Measurements from ENCODE around the gene EIF5AL1.
A peak's percentile ranks its signal among the peaks of the same experiment; 100 is the strongest.
"Not testable (repeated sequence)": the region's sequence is repeated elsewhere in the genome, so short reads cannot be mapped to it uniquely, and the experiment has no call there.

The EIF5AL1 gene

DNA sequence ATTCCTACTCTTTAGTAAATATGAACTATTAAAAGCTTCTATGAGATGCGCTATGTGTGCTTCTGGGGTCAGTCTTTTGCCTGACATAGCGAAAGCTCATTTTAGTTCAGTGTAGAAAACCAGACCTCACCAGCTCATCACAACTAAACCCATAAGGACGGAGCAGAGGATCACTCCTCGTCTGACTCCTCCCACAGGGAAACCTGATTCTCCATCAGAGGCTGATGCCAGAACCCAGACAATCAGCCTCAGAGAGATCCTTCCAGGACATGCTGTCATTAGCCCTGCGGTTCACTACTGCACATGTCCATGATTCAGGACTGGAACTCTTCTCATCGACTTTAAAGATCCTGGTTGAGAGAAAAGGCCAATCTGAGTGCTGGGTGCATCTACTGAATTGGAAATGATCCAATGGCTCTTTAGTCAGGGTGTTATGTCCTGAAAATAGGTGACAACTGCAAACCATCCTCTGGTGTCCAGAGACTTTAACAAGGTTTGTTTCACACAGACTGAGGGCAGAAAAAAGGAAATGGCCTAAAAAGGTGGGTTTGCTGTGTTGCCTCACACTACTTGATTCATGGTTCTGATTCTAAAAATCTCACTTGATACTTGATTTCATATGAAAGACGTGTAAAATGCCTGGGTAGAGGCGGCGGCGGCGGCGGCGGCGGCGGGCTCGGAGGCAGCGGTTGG is at the start of gene EIF5AL1:
TSS of gene EIF5AL1 (plus strand) at position 643 of the 693 bp plus-strand sequence. CDS start 117 bp downstream, outside the sequence.
- not testable (repeated sequence) for DNase-seq

DNA sequence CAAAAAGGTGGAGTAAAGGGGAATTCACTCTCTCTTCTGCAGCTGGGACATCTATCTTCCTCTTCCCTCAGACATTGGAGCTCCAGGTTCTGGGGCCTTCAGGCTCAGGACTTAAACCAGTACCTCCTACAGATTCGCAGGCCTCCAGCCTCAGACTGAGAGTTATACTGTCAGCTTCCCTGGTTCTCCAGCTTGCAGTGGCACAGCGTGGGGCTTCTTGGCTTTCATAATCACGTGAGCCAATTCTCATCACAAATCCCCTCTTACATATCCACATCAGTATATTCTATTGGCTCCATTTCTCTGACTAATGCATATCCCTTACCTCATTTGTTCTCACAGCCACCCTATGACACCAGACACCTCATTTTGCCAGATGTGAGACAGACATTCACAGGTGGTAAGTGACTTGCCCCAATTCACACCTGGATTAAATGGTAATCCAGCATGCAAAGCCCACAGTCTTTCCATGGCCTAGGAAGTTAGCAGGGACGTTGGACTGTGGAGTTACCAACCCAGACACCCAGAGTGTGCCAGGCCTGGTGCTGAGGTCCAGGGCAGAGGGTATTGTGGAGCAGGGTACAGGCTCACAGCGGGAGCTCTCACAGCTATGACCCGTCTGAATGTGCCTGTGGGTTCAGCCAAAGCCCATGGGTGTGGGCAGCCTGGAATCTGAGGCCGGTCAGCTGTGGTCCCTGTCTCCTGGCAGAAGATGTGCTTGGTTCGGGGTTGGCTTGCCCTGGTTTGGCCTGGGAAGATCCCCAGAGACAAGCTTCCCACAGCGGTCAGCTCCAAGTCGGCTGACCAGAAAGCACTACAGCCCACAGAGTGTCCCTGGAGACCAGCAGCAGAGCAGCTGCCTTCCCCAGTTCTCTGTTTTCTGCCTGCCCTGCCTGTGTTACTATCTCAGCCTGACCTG is 48.5 kb upstream of the EIF5AL1 start:
- DNase-seq, result no peak

DNA sequence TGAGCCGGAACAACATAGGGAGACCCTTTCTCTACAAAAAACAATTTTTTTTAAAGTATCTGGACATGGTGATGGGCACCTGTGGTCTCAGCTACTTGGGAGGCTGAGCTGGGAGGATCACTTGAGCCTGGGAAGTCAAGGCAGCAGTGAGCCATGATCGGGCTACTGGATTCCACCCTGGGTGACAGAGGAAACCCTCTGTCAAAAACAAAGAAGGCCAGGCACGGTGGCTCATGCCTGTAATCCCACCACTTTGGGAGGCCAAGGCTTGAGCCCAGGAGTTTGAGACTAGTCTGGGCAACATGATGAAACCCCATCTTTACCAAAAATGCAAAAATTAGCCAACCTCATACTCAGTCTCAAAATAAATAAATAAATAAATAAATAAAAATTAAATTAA is 47.0 kb upstream of the EIF5AL1 start:
- no peak for DNase-seq

DNA sequence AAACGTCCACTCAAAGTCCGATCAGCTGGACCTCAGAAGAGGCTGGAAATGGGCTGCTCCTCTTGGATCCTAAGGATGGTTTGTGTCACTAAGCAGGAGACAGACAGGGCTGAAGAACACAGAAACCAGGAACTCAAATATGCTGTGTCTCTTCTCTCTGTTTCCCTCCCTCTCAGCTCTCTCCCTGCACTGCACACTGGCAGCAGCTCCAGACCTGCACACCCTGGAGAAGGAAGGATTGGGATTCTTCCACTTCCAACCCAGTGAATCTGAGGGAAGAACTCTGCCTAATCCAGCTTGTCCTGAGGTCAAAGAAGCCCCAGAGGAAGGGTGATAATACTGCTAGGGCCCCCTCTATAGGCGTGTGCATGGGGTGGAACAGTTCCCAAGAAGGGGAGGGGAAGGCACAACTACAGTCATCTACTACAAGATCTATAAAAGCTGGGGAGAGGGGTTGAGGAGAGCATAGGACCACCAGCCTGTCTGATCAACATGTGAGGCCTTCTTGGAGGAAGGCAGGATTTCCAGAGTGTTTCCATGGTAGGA is 44.2 kb upstream of the EIF5AL1 start:
- no peak for DNase-seq

DNA sequence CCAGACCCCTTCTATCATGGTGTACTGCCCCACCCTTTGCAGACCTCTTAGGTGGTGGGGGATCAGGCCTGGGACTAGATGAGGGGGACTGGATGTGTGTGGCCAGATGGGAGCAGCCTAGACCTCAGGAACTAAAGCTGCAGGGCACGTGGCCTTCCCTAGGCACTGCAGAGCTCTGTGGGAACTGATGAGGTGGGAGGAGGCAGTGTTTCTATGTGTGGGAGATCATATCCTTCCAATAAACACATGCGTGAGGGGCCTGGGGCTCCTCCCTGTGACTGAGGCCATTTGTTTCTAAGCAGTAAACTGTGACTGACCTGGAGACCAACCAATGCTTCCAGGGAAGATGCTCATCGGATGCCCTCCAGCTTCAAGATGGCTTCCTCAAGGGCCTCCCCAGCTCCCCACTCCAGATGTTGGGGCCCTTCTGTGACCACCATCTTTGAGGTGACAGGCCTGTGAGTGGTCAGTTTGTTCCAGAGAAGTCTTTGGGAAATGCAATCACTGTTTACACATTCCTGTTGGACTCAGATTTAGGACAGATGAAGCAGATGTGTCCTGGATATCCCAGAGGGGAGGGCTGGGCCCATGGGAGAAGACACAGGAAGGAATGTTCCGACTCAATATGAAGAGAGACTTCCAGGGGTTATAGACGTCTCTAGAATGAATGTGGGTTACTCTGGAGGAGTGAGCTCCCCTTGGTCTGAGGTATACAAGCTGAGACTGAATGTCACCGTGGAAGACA is 43.3 kb upstream of the EIF5AL1 start:
- DNase-seq, result no peak

DNA sequence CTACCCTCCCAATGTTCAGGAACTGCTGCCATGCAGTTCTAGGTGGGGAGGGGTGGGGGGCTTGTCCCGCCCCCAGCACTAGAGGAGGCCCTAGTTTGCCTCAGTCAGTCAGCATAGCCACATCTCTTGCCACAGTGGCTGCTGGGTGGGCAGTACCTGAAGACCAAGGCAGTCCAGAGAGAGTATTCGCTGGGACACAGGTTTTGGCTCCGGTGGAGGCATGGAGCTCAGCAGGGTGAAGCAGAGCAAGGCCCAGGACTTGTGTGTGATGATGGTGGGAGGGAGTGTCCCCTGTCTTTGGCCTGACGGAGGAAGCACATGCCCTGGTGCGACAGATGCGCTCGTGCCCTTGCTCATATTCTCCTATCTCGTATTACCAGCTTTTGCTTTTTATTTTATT is 42.2 kb upstream of the EIF5AL1 start:
- DNase-seq, result no peak

DNA sequence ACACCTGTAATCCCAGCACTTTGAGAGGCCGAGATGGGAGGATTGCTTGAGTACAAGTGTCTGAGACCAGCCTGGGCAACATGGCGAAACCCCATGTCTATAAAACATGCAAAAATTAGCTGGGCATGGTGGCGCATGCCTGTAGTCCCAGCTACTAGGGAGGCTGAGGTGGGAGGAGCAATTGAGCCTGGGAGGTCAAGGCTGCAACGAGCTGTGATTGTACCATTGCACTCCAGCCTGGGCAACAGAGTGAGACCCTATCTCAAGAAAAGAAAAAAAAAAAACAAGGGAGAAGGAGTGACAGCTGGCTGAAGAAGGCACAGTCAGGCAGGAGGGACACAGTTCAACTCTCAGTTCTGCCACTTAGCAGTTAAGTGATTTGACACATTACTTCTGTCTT is 40.6 kb upstream of the EIF5AL1 start:
- DNase-seq, result no peak

DNA sequence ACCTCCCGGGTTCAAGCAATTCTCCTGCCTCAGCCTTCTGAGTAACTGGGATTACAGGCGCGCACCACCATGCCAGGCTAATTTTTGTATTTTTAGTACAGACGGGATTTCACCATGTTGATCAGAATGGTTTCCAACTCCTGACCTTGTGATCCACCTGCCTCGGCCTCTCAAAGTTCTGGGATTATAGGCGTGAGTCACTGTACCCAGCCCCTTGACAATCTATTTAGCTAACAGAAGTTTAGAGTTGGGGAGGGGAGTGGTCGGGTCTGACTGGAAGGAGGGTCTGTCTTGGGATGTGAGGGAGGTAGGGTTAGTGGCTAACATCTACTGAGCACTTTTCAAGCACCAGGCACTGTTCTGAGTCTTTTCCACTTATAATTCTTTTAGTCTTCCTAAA is 39.9 kb upstream of the EIF5AL1 start:
- DNase-seq, result no peak

DNA sequence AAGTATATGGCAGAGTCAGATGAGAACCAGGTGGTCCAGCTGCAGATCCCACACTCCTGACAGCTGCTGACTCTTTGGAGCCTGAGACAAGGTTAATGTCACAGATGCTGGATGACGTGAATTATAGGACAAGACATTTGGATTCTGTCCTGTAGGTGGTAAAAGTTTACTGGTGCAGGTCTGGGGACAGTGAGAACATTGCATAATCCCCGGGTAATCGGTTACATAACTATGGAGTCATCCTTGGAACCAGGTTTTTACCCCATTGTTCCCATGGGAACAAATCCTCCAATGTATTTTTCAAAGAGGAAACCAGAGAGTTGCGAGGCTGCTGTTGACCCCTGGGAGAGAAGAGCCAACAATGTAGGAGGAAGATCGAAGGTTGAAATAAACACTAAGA is 39.4 kb upstream of the EIF5AL1 start:
- no peak for DNase-seq

DNA sequence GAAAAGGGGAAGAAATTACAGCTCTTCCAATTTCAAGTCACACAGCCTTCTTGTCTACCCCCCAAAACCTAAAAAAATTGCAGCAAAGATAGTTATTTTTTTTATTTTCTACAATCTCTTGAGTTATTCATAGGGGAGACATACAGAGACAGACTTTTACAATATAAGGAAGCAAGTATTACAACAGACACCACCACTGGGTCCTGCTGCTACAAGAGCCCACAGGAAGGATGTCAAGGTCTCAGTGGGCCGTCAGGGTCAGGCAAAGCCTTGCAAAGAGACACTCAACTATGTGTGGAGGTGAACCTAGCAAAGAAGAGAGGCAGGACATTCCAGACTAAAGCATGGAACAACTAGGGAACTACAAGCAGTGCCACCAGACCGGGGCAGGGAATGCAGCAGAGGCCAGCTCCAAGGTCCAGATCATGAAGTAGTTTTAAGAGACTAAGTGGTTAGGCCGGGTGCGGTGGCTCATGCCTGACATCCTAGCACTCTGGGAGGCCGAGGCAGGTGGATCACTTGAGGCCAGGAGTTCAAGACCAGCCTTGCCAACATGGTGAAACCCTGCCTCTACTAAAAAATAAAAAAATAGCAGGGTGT is 38.7 kb upstream of the EIF5AL1 start:
- DNase-seq, result no peak

DNA sequence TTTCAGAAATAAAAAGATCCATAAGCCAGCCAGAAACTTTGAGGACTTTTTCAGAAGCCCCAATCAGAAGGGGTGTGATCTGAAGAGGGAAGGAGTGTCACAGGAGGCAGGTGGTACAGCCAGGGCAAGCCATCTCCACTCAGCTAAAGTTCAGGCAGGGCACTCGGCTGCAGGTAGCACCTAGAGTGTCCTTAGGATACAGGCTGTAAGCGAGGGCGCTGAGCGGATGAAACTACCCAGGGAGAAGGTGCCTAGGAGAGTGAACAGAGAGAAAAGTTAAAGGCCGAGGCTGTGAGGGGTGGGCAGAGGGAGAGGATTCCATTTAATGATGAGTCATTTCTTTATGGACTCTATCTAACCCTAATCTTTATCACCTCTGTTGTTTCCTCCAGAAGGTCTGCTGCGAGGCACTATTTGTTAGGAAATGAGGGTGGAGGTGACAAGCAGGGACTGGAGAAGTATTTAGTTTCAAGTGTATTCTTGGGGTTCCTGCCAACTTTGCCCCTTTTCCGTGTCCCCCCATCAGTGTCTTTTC is 37.1 kb upstream of the EIF5AL1 start:
- no peak for DNase-seq

DNA sequence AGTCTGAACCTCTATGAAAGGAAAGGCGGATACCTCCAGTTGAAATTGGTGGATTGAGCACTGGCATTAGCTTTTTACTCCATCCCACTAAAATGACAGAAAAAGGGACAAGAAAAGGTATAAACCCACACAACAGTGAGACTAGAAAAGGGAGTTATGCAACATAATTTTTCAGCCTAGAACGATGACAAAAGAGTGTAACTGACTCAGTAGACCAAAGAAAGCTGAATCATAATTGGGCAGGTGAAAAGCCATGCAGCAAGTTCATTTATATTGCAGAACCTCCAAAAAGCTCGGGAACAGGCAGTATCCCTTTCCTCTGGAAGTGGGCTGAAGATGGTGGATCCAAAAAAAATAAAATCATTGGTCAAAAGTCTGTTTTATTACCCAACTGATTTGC is 36.5 kb upstream of the EIF5AL1 start:
- DNase-seq, result no peak

DNA sequence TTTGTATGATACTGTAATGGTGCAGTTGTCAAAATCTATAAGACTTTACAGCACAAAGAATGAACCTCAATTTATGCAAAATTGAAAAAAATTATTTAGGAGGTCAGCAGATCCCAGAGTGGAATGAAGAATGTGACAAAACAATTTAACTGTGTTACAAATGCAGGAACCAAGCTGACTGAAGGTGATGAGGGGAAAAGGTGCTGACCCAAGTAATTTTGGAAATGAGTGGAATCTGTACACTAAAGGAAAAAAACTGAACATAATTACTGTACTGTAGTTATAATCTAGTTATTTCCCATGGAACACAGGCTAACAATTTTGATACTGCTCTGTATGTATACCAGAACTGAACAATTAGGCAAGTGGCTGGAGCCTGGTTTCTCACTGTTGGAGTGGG is 35.7 kb upstream of the EIF5AL1 start:
- DNase-seq, result no peak

DNA sequence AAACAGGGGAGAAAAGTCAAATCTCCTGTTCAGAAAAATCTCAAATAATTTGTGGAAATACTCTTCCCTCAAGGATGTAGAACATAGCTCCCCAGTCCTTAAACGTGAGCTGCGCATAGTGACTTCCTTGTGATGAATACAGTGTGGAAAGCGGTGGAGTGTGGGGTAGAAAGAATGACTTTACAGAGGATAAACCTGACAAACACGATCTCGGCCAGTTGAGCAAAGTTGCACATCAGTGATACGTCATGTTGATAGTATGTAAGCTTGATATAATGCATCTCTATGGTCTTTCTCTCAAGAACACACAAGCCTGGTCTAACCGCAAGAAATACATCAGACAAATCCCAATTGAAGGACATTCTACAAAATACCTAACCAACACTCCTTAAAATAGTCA is 34.9 kb upstream of the EIF5AL1 start:
- no peak for DNase-seq

DNA sequence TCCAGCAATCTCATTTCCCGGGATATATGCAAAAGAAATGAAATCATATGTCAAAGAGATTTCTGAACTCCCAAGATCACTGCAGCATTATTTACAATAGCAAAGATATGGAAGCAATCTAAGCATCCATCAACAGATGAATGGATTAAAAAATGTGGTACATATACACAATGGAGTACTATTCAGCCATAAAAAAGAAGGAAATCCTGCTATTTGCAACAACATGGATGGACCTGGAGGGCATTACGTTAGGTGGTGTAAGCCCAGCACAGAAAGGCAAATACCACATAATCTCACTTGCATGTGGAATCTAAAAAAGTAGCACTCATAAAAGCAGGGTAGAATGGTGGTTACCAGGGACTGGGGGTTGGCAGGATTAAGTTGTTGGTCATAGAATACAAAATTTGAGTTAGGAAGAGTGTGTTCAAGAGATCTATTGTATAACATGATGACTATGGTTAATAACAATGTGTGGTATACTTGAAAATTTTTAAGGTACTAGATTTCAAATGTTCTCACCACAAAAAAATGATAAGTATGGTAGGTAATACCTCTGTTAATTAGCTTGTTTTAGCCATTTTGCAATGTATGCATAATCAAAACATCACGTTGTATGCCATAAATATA is 32.9 kb upstream of the EIF5AL1 start:
- no peak for DNase-seq

DNA sequence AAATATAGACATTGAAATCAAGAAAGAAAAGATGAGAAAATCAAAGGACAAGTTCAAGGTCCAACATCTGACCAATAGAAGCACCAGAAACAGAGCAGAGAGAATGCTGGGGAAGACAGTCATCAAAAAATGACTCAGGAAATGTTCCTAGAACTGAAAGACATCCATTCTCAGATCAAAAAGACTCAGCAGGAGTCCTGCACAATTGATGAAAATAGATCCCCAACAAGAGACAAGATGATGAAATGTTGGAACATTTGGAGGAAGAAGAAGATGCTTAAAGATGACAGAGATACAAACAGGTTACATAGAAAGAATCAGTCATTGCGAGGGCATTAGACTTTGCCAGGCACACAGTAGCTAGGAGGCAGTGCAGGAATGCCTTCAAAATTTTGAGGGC is 30.0 kb upstream of the EIF5AL1 start:
- no peak for DNase-seq

DNA sequence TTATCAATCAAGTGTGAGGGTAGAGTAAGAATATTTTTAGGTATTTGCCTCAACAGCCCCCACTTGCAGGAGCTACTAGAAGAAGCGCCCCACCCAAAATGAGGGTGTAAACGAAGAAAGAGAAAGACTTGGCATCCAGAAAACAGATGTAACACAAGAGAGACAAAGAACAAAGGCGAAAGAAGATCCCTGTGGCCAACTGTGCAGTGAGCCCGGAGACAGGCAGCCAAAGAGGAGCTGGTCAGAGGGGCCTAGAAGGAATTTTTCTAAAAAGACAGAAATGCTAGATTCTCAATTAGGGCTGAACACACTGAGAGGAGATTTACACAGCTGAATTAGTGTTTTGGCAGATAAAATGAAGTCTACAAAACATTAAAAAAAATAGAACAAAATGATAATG is 29.6 kb upstream of the EIF5AL1 start:
- no peak for DNase-seq

DNA sequence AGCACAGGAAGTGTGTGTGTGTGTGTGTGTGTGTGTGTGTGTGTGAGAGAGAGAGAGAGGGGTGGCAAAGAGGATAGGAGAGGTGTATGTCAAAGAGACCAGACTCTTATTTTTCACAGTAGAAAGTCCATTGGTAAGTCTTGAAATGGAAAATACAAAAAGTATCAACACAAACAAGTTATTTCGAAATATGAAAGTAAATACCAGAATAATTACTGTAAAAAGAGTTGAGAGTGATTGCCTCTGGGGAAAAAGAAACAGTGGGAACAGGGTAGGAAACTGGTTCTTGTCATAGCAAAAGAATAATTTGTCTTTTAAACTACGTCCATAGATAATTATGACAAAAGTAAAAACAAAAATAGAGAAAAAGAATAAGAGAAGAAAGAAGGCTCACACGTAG is 29.0 kb upstream of the EIF5AL1 start:
- DNase-seq, result no peak

DNA sequence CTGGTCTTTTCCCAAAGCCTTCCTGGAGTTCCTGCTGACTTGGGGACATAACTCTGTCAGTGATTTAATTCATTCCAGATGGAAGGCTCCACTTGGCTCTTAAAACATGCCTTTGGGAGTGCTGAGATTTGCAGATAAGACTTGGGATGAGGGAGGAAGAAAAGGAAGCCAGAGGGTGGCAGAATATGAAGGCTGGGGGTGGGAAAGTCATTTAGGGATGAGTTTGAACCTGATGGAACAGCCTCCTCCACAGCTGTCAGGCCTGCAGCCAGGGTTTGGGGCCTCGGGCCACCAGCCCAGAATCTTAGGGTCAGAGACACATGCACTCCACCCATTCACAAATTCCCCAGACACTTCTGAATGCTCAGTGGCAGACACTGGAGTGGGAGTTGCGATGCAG is 28.4 kb upstream of the EIF5AL1 start:
- no peak for DNase-seq

DNA sequence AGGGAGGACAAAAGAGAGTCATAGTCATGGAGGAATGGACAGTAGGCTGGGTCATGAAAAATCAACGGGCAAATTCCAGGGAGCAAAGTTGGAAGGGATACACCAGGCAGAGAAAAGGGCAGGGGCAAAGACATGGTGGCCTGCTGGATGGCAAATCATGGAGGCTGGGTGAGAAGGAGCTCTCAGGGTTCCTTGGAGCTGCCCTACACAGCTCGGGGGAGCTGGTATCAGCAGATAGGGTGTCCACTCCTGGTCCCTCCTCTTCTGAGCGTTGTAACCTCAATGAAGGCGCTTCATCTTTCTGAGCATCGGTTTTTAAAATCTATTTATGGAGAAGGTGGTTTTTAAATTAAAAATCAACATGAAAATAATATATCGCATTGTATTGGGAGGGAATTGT is 27.9 kb upstream of the EIF5AL1 start:
- DNase-seq, result no peak

DNA sequence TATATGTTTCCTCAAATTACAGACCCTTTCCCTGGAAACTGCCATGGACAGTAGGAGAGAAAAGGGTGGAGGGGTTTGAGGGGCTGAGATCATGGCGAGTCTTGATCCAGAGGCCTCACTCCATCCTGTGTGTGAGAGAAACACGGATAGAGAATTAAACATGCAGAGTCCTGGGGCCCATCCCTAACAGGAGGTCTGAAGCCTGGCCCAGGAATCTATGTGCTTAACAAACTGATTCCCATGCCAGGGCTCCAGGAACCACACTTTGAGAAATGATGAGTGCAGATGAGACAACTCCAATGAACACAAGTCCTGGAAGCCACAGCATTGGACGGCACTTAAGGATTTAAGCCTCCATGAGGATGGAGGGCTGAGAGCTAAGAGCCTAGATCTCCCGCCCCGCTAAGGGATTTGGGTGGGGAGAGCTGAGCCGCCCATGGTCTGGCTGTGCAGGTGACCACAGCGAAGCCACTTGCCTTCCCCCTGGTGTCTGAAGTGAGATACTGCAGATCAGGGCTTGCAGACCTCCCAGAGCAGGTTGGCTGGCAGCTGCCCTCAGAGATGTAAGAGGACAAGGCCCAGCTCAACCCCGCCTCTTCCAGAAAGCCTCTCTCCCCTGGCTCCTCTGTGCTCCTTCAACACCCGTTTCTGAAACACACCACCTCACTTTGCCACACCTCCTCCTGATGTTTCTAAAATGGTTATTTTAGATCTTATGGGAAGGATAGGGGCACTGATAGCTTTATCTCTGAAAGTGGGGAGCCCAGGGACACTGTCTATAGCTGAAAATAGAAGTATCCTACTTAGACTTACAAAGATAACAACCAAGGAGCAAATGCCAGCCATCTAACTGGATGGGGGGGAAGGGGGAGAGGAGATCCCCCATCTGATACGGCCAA is 24.8 kb upstream of the EIF5AL1 start:
- DNase-seq, result peak; percentile 28
